Measurements from ENCODE around the gene PLLP.

PLLP gene

DNA sequence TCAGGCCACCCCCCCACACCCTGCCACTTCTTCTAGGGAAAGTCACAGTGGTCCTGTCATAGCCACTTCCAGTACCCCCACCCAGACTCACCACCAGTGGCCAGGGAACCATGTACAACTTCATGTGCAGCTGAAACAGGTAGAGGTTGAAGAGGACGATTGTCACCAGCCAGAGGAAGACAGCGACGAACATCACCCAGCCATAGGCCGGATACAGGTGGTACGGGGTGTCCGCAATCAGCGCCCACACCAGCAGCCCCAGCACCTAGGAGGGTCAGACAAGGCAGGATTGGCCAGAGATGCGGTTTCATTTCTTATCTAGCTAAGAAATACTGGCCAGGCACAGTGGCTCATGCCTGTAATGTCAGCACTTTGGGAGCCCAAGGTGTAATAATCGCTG lies 22.7 kb downstream of the PLLP start:
- no peak for DNase-seq (ENCODE audit: low read depth)
- TF ChIP-seq, protein P1, sequence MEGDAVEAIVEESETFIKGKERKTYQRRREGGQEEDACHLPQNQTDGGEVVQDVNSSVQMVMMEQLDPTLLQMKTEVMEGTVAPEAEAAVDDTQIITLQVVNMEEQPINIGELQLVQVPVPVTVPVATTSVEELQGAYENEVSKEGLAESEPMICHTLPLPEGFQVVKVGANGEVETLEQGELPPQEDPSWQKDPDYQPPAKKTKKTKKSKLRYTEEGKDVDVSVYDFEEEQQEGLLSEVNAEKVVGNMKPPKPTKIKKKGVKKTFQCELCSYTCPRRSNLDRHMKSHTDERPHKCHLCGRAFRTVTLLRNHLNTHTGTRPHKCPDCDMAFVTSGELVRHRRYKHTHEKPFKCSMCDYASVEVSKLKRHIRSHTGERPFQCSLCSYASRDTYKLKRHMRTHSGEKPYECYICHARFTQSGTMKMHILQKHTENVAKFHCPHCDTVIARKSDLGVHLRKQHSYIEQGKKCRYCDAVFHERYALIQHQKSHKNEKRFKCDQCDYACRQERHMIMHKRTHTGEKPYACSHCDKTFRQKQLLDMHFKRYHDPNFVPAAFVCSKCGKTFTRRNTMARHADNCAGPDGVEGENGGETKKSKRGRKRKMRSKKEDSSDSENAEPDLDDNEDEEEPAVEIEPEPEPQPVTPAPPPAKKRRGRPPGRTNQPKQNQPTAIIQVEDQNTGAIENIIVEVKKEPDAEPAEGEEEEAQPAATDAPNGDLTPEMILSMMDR (IDR thresholded peaks at IDR 0.05; ENCODE audit: insufficient read depth, low read depth, low read length, missing control alignments): no peak
- no peak overlapping the region for H3K4me3 ChIP-seq (ENCODE audit: low read length)

DNA sequence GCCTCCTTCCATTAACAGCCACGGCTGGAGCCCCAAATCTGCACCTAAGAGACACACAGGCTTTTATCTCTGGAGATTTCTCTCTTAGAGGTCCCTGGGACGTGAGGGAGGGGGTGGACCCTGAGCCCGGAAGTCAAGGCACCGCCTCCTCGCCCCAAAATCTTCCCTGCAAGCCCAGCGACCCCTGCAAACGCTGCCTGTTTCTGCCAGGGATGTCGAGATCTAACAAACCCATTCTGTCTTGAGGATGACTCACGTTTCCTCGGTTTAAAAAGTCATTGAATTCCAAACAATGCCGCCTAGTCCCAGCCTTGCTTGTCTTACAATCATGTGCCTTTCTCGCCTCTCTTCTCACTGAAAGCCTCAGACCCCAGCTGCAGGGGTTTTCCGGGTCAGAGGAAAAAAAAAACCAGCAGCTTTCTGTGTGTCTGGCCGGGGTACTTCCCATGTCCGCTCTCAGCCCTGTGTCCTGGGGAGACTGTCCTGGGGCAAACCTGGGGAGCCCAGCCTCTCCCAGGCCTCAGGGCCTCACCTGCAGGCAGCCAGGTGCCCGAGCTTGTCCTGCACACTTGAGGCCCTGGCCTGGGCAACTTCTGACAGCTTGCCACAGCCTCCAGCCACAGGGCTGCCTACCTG lies 24.1 kb downstream of the PLLP start:
- H3K4me3 ChIP-seq (ENCODE audit: low read length): no peak overlapping the region

DNA sequence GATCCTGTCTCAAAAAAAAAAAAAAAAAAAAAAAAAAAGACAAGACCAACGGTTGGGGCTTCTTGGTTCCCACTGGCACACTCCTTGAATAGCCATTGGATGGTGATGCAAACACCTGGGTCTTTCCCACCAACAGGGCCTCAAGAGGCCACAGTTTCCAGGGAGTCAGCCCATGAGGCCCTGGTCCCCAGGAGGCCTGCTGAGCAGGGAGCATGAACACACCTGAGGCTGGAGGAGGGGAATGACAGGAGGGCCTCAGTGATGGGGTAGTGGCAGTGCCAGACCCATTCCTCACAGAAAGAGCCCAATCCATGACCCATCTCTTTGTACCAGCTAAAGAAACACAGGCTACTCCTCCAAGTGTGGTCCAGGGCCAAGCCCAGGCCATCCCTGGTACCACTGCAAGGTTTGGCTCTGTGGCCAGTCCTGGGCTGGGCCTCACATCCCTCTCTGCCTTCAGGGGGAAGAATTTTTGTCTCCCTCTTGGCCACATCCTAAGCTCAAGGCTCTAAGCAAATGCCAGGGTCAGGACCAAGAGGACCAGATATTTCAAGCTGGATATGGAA lies 25.5 kb downstream of the PLLP start:
- H3K4me3 ChIP-seq (ENCODE audit: low read length): no peak overlapping the region
- no peak for DNase-seq (ENCODE audit: low read depth)
- TF ChIP-seq, protein P1 (IDR thresholded peaks at IDR 0.05; ENCODE audit: insufficient read depth, low read depth, low read length, missing control alignments): no peak

More for the DNA sequence above, 24.1 kb downstream of the PLLP start:
- peak; percentile 82 for DNase-seq (ENCODE audit: low read depth)
- TF ChIP-seq, protein P1 (IDR thresholded peaks at IDR 0.05; ENCODE audit: insufficient read depth, low read depth, low read length, missing control alignments): no peak

DNA sequence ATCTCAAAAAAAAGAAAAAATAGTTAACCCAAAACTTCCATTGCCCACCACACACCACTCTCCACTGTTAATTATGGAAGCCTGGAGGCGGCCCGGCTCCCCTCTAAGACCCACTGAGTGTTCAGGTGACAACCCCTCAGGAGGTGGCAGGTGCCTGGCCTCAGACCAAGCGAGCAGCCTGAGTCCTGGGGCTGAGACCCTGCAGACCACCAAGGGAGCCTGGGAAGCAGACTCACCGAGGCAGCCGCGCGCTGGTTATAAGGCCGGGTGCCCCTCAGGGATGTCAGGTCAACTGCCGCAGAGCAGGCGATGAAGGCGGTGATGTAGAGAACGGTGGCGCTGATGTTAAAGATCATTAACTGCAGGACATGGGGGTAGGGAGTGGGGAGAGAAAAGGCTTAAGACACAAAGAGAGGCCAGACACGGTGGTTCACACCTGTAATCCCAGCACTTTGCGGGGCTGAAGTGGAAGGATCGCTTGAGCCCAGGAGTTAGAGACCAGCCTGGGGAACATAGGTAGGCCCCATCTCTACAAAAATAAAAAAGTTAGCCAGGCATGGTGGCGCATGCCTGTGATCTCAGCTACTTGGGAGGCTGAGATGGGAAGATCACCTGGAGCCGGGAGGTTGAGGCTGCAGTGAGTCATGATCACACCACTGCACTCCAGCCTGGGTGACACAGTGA lies 26.1 kb downstream of the PLLP start:
- TF ChIP-seq, protein P1 (IDR thresholded peaks at IDR 0.05; ENCODE audit: insufficient read depth, low read depth, low read length, missing control alignments): no peak
- DNase-seq (ENCODE audit: low read depth): no peak
- H3K4me3 ChIP-seq (ENCODE audit: low read length): no peak overlapping the region

DNA sequence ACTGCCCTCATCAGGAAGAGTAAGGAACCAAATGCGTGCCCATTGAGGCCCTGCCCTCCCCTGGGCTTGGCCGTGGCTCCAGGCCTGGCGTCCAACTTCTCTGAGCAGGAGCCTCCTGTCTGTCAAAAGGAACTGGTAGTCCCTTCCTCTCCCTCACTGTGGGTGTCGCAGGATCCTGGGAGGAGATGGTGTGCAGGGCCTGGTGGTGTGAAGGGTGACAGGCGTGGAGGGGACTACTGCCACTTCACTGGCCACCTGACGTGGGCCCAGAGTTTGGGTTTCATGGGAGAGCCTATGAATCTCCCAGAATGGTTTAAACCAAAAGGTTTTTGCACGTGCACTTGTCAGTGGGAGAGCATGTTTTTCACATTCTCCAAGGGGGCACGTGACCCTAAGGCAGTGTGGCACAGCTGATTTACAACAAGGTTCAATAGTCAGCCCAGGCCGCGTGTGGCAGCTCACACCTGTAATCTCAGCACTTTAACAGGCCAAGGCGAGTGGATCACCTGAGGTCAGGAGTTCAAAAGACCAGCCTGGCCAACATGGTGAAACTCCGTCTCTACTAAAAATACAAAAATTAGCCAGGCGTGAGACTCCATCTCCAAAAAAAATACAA lies 26.9 kb downstream of the PLLP start:
- no peak for DNase-seq (ENCODE audit: low read depth)
- H3K4me3 ChIP-seq (ENCODE audit: low read length): no peak overlapping the region

DNA sequence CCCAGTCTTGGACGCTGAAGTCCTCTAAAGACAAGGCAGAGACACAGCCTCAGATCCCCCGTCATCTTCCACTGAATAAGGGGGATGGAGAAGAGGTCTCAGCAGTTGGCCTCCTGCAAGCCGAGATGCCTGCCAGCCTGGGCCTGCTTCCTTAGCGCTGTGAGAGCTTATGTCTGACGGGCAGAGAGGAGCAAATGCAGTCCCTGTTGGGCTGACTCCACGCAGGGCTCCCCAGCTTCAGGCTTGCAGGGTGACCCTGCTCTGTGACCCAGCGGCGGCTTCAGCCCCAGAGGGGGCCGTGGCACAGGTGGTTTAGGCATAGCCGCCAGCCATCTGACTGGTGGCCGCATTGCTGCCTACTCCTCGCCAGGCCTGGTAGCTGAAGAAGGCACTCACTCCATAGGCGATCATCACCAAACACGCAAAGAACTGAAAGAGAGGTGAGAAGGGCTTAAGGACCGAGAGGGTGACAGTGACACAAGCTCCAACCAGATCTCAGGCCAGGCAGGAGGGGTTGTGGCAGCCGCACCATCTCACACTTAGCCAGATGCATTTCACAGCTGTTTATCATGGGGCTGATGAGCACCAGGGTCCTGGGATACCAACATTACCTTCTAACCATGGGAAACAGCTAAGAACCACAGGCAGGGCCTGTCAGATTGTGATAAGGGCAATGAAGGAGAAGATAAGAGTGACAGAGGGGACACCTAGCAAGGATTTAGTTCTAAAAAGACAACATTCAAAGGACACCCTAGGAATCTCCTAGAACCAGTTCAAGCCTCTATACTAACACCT lies 27.7 kb downstream of the PLLP start:
- H3K4me3 ChIP-seq (ENCODE audit: low read length): no peak overlapping the region
- TF ChIP-seq, protein P1 (IDR thresholded peaks at IDR 0.05; ENCODE audit: insufficient read depth, low read depth, low read length, missing control alignments): no peak
- DNase-seq (ENCODE audit: low read depth): no peak

More for the DNA sequence above, 26.9 kb downstream of the PLLP start:
- TF ChIP-seq, protein P1 (IDR thresholded peaks at IDR 0.05; ENCODE audit: insufficient read depth, low read depth, low read length, missing control alignments): no peak
